ENCODE data around the gene PGLYRP2. TPM values are rescaled to one million over a fixed set of nuclear protein-coding genes. Genes with fewer than 3 reads are reported as not detected.

Gene PGLYRP2
- polyA plus RNA-seq, 4 donors: 0.05 to 0.11 TPM; not detected in 2

- DNase-seq (ENCODE audit: low read depth in 4 of 4, low spot score in 2 of 4): no peak
Observed at GRCh38 chr19:15442142-15442920, 37.0 kb downstream of the PGLYRP2 start.

GRCh38 chr19:15441317-15441716 lies 38.0 kb downstream of the PGLYRP2 start:
- DNase-seq (ENCODE audit: low read depth in 4 of 4, low spot score in 2 of 4): no peak

GRCh38 chr19:15439821-15440641 lies 39.3 kb downstream of the PGLYRP2 start:
- DNase-seq (ENCODE audit: low read depth in 4 of 4, low spot score in 2 of 4): no peak

- DNase-seq (ENCODE audit: low read depth in 4 of 4, low spot score in 2 of 4): no peak
Observed at GRCh38 chr19:15439078-15439799, 40.1 kb downstream of the PGLYRP2 start.

GRCh38 chr19:15438577-15438976 lies 40.7 kb downstream of the PGLYRP2 start:
- DNase-seq (ENCODE audit: low read depth in 4 of 4, low spot score in 2 of 4): no peak

GRCh38 chr19:15438124-15438496 lies 41.2 kb downstream of the PGLYRP2 start:
- no peak for DNase-seq (ENCODE audit: low read depth in 4 of 4, low spot score in 2 of 4)

- DNase-seq (ENCODE audit: low read depth in 4 of 4, low spot score in 2 of 4): no peak
Observed at GRCh38 chr19:15437355-15438123, 41.8 kb downstream of the PGLYRP2 start.

- DNase-seq (ENCODE audit: low read depth in 4 of 4, low spot score in 2 of 4): no peak
Observed at GRCh38 chr19:15436826-15437110, 42.5 kb downstream of the PGLYRP2 start.

GRCh38 chr19:15436012-15436825 lies 43.1 kb downstream of the PGLYRP2 start:
- DNase-seq (ENCODE audit: low read depth in 4 of 4, low spot score in 2 of 4): no peak

GRCh38 chr19:15433519-15434069 lies 45.7 kb downstream of the PGLYRP2 start:
- DNase-seq (ENCODE audit: low read depth in 4 of 4, low spot score in 2 of 4): no peak

- DNase-seq (ENCODE audit: low read depth in 4 of 4, low spot score in 2 of 4): peak; percentile 58 to 86 (median 72)
Observed at GRCh38 chr19:15432629-15433518, 46.4 kb downstream of the PGLYRP2 start.

GRCh38 chr19:15432018-15432494 lies 47.2 kb downstream of the PGLYRP2 start:
- no peak for DNase-seq (ENCODE audit: low read depth in 4 of 4, low spot score in 2 of 4)

- DNase-seq (ENCODE audit: low read depth in 4 of 4, low spot score in 2 of 4): no peak
Observed at GRCh38 chr19:15431396-15432017, 47.8 kb downstream of the PGLYRP2 start.

GRCh38 chr19:15430526-15431120 lies 48.7 kb downstream of the PGLYRP2 start:
- no peak for DNase-seq (ENCODE audit: low read depth in 4 of 4, low spot score in 2 of 4)

GRCh38 chr19:15429825-15430467 lies 49.4 kb downstream of the PGLYRP2 start:
- no peak for DNase-seq (ENCODE audit: low read depth in 4 of 4, low spot score in 2 of 4)

GRCh38 chr19:15428956-15429824 lies 50.1 kb downstream of the PGLYRP2 start:
- DNase-seq (ENCODE audit: low read depth in 4 of 4, low spot score in 2 of 4): no peak

All from left renal cortex interstitium (tissue), 4 donors.